Measurements from ENCODE around the gene NCK2.

Gene NCK2

DNA sequence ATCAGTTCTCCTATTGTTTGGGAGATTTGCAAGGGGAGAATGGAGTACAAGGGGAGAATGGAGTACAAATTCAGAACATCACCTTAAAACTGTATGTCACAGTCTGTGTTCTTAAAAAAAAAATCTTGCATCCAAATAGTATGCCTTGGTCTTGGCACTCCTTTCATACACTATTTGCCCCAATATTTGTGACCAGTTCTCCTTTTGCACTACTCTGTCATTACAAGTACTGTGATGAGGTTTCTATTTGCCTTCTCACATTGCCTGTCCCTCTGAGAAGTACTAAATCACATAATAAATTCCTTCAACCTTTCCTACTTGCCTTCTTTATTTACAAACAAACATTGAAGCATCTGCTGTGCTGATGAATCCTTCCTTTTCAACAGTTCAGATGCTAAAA lies 36.0 kb upstream of the NCK2 start:
- Histone ChIP-seq H3K36me3 (ENCODE audit: low read depth) (no peaks in the 10 kb centered on the region), H3K27me3 (ENCODE audit: insufficient read depth, poor library complexity, severe bottlenecking) (no peaks in the 10 kb centered on the region), H3K27ac (ENCODE audit: poor library complexity, severe bottlenecking) (no peak overlapping the region), H3K9me3 (ENCODE audit: severe bottlenecking) (no peaks in the 10 kb centered on the region), H3K4me3 (ENCODE audit: severe bottlenecking) (no peak overlapping the region), H3K4me1 (ENCODE audit: insufficient read depth, poor library complexity, severe bottlenecking) (peaks cover 23% of the 10 kb centered on the region)
- DNase-seq (ENCODE audit: low spot score): no peak
- TF ChIP-seq, protein P1, sequence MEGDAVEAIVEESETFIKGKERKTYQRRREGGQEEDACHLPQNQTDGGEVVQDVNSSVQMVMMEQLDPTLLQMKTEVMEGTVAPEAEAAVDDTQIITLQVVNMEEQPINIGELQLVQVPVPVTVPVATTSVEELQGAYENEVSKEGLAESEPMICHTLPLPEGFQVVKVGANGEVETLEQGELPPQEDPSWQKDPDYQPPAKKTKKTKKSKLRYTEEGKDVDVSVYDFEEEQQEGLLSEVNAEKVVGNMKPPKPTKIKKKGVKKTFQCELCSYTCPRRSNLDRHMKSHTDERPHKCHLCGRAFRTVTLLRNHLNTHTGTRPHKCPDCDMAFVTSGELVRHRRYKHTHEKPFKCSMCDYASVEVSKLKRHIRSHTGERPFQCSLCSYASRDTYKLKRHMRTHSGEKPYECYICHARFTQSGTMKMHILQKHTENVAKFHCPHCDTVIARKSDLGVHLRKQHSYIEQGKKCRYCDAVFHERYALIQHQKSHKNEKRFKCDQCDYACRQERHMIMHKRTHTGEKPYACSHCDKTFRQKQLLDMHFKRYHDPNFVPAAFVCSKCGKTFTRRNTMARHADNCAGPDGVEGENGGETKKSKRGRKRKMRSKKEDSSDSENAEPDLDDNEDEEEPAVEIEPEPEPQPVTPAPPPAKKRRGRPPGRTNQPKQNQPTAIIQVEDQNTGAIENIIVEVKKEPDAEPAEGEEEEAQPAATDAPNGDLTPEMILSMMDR (IDR thresholded peaks at IDR 0.05; ENCODE audit: poor library complexity, severe bottlenecking): no peak
- ATAC-seq (ENCODE audit: low read depth): no peak

DNA sequence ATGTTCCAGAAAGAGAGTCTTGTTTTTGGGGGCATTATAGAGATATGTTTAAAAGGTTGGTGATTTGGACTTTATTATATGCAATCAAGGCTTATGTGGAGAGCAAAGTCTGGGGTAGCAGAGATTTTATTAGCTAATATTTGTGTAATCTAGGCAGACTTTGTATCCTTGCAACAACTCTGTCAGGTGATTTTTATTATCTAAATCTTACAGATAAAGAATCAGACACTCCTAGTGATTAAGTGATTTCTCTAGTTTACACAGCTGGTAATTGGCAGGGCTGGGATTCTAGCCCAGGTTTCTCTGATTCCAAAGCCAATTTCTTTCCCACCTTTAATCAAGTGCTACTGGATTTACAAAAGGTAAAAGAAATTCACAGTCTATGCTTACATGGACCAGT lies 33.3 kb upstream of the NCK2 start:
- Histone ChIP-seq H3K4me1 (ENCODE audit: insufficient read depth, poor library complexity, severe bottlenecking) (peaks cover 31% of the 10 kb centered on the region), H3K4me3 (ENCODE audit: severe bottlenecking) (no peak overlapping the region), H3K9me3 (ENCODE audit: severe bottlenecking) (no peaks in the 10 kb centered on the region), H3K27me3 (ENCODE audit: insufficient read depth, poor library complexity, severe bottlenecking) (no peaks in the 10 kb centered on the region), H3K36me3 (ENCODE audit: low read depth) (no peaks in the 10 kb centered on the region), H3K27ac (ENCODE audit: poor library complexity, severe bottlenecking) (peak overlapping the region; percentile 91)
- DNase-seq (ENCODE audit: low spot score): no peak
- TF ChIP-seq, protein P1 (IDR thresholded peaks at IDR 0.05; ENCODE audit: poor library complexity, severe bottlenecking): no peak
- ATAC-seq (ENCODE audit: low read depth): no peak

DNA sequence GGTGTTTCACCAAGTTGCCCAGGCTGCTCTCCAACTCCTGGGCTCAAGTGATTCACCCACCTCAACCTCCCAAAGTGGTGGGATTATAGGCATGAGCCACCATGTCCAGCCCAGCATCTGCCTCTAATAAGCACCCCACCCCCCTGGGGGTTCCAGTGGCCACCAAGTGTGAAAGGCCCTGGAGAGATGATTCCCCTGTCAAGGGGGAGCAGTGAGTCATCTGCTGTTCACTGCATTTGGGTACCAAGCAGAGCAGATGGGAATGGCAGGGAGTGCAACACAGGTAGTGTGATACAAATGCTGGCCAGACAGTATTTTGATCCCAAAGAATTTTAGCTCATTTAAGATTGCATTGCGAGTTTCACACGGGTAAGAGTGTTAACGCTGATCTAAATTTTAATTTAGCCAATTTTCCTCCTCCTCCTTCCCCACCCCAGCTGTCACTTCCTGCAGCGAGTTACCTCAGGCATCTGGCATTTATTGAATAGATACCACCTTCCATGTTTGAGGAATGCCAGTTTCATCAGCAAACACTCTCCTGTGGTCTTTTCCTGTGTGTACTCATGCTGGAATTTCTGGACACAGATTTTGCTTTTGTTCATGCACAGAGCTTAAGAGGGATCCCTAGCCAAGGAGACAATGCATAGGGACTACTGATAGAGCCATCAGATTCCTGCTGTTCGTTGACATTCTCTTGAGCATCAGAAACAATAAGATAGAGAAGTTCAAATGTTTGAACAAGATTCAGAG lies 32.4 kb upstream of the NCK2 start:
- TF ChIP-seq, protein P1 (IDR thresholded peaks at IDR 0.05; ENCODE audit: poor library complexity, severe bottlenecking): no peak
- H3K4me3 ChIP-seq (ENCODE audit: severe bottlenecking): no peak overlapping the region
- no peaks in the 10 kb centered on the region for H3K27me3 ChIP-seq (ENCODE audit: insufficient read depth, poor library complexity, severe bottlenecking)
- H3K36me3 ChIP-seq (ENCODE audit: low read depth): no peaks in the 10 kb centered on the region
- DNase-seq (ENCODE audit: low spot score) (no peak), ATAC-seq (ENCODE audit: low read depth) (peak; percentile 71)
- H3K9me3 ChIP-seq (ENCODE audit: severe bottlenecking): no peaks in the 10 kb centered on the region
- peaks cover 34% of the 10 kb centered on the region for H3K4me1 ChIP-seq (ENCODE audit: insufficient read depth, poor library complexity, severe bottlenecking)
- H3K27ac ChIP-seq (ENCODE audit: poor library complexity, severe bottlenecking): peak overlapping the region; percentile 91

DNA sequence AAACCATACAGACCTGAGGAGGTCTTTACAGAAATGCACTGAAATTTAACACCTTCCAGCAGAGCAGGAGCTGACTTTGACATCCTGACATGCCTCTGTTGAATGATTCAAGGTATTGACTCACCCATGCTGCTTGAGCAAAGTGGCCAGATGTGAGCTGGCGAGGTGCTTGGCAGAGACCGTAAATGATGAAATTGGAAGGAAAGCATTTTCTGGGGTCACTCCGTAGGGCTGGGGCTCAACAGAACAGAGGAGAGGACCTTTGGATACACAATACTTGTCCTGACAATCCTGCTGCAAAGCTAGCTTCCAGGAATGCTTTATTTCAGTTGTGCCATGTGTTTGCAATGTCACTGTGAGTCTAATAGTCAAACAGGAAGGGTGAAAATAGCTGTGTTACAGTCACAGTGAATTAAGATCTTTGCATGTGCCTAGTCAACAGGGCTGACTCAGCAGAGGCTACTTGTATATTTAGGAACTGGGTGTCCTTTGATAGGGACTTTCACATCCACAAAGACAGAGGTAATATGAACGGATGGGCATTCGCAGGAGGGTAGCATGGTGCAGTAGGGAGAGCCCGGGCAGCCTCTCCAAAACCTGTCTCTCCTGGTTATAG lies 31.6 kb upstream of the NCK2 start:
- H3K4me3 ChIP-seq (ENCODE audit: severe bottlenecking): no peak overlapping the region
- no peaks in the 10 kb centered on the region for H3K27me3 ChIP-seq (ENCODE audit: insufficient read depth, poor library complexity, severe bottlenecking)
- peak overlapping the region; percentile 91 for H3K27ac ChIP-seq (ENCODE audit: poor library complexity, severe bottlenecking)

More for the DNA sequence above, 31.6 kb upstream of the NCK2 start:
- Histone ChIP-seq H3K9me3 (ENCODE audit: severe bottlenecking) (no peaks in the 10 kb centered on the region), H3K36me3 (ENCODE audit: low read depth) (no peaks in the 10 kb centered on the region), H3K4me1 (ENCODE audit: insufficient read depth, poor library complexity, severe bottlenecking) (peaks cover 35% of the 10 kb centered on the region)
- no peak for DNase-seq (ENCODE audit: low spot score)
- TF ChIP-seq, protein P1 (IDR thresholded peaks at IDR 0.05; ENCODE audit: poor library complexity, severe bottlenecking): no peak
- ATAC-seq (ENCODE audit: low read depth): peak; percentile 90
